HepG2 (cell line): ENCODE data around the gene EPN3. TPM values are rescaled to one million over a fixed set of nuclear protein-coding genes. Genes with fewer than 3 reads are reported as not detected.
A peak's percentile ranks its signal among the peaks of the same experiment; 100 is the strongest.

Experiments used
- CAMTA2 ChIP-seq: sonication (generic); formaldehyde crosslinking; IDR thresholded peaks from 2 replicates; pipeline ENCODE4 v1.4.0; 2020; ENCODE audit warnings: mild to moderate bottlenecking, missing genetic modification reagents, borderline replicate concordance
- CCDC6 ChIP-seq: sonication (generic); formaldehyde crosslinking; IDR thresholded peaks from 2 replicates; pipeline ENCODE4 v1.8.1; 2022; ENCODE audit warnings: mild to moderate bottlenecking, missing genetic modification reagents, moderate library complexity
- FOXA1 ChIP-seq, 2 experiments: fragments of 450-650 bp in 1 of 2; sonication (generic) in 1 of 2; formaldehyde crosslinking in 1 of 2; IDR thresholded peaks; 2 replicates each; pipeline versions ENCODE4 v1.4.0 to v1.6.1; 2016 to 2020; ENCODE audit warnings: missing genetic modification reagents in 1 of 2
- GFI1 ChIP-seq: sonication (generic); formaldehyde crosslinking; IDR thresholded peaks from 2 replicates; pipeline ENCODE4 v1.5.0; 2020; ENCODE audit warnings: missing genetic modification reagents, mild to moderate bottlenecking, borderline replicate concordance
- HMGA1 ChIP-seq: sonication (generic); formaldehyde crosslinking; conservative IDR thresholded peaks from 2 replicates; pipeline ENCODE4 v1.4.0; 2020; ENCODE audit warnings: missing genetic modification reagents
- IRF2 ChIP-seq: IDR thresholded peaks from 2 replicates; pipeline ENCODE4 v1.6.1; 2018; ENCODE audit warnings: missing genetic modification reagents, missing compliant biosample characterization
- PAWR ChIP-seq: sonication (generic); formaldehyde crosslinking; IDR thresholded peaks from 2 replicates; pipeline ENCODE4 v1.4.0; 2020; ENCODE audit warnings: missing genetic modification reagents, mild to moderate bottlenecking, borderline replicate concordance
- PPARG ChIP-seq: conservative IDR thresholded peaks from 2 replicates; pipeline ENCODE4 v1.6.1; 2016; ENCODE audit warnings: missing biosample characterization, missing genetic modification reagents
- ZNF124 ChIP-seq: sonication (generic); formaldehyde crosslinking; IDR thresholded peaks from 2 replicates; pipeline ENCODE4 v1.4.0; 2020; ENCODE audit warnings: missing genetic modification reagents
- ZNF382 ChIP-seq: sonication (generic); formaldehyde crosslinking; IDR thresholded peaks from 2 replicates; pipeline ENCODE4 v1.5.0; 2020; ENCODE audit warnings: missing genetic modification reagents, mild to moderate bottlenecking, borderline replicate concordance
- ZNF577 ChIP-seq: sonication (generic); formaldehyde crosslinking; IDR thresholded peaks from 2 replicates; pipeline ENCODE4 v1.4.0; 2020; ENCODE audit warnings: mild to moderate bottlenecking, low read depth, missing genetic modification reagents, borderline replicate concordance
- ZNF629 ChIP-seq: sonication (generic); formaldehyde crosslinking; conservative IDR thresholded peaks from 2 replicates; pipeline ENCODE4 v1.5.0; 2020; ENCODE audit warnings: missing genetic modification reagents
- ZNF737 ChIP-seq: sonication (generic); formaldehyde crosslinking; IDR thresholded peaks from 2 replicates; pipeline ENCODE4 v1.5.0; 2020; ENCODE audit warnings: missing genetic modification reagents, mild to moderate bottlenecking, borderline replicate concordance
- ZNF766 ChIP-seq: sonication (generic); formaldehyde crosslinking; IDR thresholded peaks from 2 replicates; pipeline ENCODE4 v1.5.0; 2020; ENCODE audit warnings: missing genetic modification reagents, borderline replicate concordance
- ZNF83 ChIP-seq: sonication (generic); formaldehyde crosslinking; IDR thresholded peaks from 2 replicates; pipeline ENCODE4 v1.4.0; 2020; ENCODE audit warnings: missing genetic modification reagents, mild to moderate bottlenecking, borderline replicate concordance
- polyA plus RNA-seq, 8 experiments: library from polyadenylated mRNA; depleted of rRNA in 3 of 8; stranded (reverse) in 7 of 8; unstranded in 1 of 8; fragments of >200 nt; fragmentation: Illumina TruSeq in 4 of 8; extraction: Trizol in 4 of 8; gene quantifications; 2 replicates each; pipeline versions ENCODE4 v1.2.1 to v1.2.3, GENCODE V29; 2011 to 2016; ENCODE audit warnings: low read depth in 4 of 8, missing spikeins in 1 of 8, mixed read lengths in 1 of 8; ENCODE audit not compliant: insufficient read depth in 1 of 8
- total RNA-seq, 5 experiments: library from RNA; depleted of rRNA; stranded (reverse); fragments of >200 nt; fragmentation: Illumina TruSeq; extraction: Trizol; gene quantifications; 2 replicates each; pipeline ENCODE4 v1.2.3, GENCODE V29; 2016; ENCODE audit warnings: low read depth in 1 of 5
- TF ChIP-seq, protein P1 (sequence below): IDR thresholded peaks from 2 replicates; pipeline ENCODE4 v1.6.1; 2016; ENCODE audit warnings: low read depth, control low read depth
- TF ChIP-seq, protein P2 (sequence below): sonication (generic); formaldehyde crosslinking; IDR thresholded peaks from 2 replicates; pipeline ENCODE4 v1.4.0; 2020; ENCODE audit warnings: mild to moderate bottlenecking, missing genetic modification reagents, borderline replicate concordance
- TF ChIP-seq, protein P3 (sequence below): sonication (generic); formaldehyde crosslinking; IDR thresholded peaks from 2 replicates; pipeline ENCODE4 v1.4.0; 2020; ENCODE audit warnings: low read depth, missing genetic modification reagents

EPN3 gene
- total and polyA plus RNA-seq, 2 of the 13 experiments (the other 11 are each of a cell fraction or from before 2014, with no cell fraction given), result 0.11 to 0.95 TPM

DNA sequence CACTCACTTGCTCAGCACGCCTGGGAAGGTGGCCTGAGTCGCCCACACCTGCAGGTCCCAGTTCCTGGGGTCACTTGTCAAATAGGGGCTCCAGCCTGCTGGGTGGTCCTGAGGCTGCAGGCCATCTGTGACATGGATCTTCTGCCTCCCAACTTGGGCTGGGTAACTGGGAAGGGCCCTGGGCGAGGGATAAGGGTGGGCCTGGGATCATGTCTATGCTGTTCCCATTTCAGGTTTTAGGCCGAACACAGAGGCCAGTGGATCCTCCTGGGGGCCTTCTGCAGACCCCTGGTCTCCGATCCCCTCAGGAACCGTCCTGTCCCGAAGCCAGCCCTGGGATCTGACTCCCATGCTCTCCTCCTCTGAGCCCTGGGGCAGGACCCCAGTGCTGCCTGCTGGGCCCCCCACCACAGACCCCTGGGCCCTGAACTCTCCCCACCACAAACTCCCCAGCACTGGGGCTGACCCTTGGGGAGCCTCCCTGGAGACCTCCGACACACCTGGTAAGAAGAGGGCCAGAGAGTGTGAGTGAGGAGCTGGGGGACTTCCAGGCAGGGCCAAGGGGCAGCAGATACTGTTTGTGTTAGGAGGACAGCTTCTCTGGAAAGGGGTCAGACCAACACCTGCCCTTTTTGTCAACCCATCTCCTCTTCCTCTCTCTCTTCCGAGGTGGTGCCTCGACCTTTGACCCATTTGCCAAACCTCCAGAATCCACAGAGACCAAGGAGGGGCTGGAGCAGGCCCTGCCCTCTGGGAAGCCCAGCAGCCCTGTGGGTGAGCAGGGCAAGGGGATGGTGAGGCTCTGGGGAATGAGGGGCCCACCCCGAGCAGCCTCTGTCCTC lies 8.2 kb downstream of the EPN3 start (continued):
- TF ChIP-seq, protein P1, sequence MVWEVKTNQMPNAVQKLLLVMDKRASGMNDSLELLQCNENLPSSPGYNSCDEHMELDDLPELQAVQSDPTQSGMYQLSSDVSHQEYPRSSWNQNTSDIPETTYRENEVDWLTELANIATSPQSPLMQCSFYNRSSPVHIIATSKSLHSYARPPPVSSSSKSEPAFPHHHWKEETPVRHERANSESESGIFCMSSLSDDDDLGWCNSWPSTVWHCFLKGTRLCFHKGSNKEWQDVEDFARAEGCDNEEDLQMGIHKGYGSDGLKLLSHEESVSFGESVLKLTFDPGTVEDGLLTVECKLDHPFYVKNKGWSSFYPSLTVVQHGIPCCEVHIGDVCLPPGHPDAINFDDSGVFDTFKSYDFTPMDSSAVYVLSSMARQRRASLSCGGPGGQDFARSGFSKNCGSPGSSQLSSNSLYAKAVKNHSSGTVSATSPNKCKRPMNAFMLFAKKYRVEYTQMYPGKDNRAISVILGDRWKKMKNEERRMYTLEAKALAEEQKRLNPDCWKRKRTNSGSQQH (CRISPR knock-in tag), result no peak
- TF ChIP-seq GFI1 (CRISPR knock-in tag) (no peak), ZNF577 (CRISPR knock-in tag) (no peak), PAWR (CRISPR knock-in tag) (no peak), HMGA1 (CRISPR knock-in tag) (no peak), ZNF766 (CRISPR knock-in tag) (no peak), ZNF737 (no peak), ZNF83 (CRISPR knock-in tag) (peak; percentile 64; the same call in 1 of the 2 replicates), ZNF124 (CRISPR knock-in tag) (no peak), CAMTA2 (CRISPR knock-in tag) (no peak), ZNF629 (CRISPR knock-in tag) (0 out of 2 replicates have a peak, but pooled peaks have one; percentile 25), PPARG (CRISPR knock-in tag) (0 out of 2 replicates have a peak, but pooled peaks have one; percentile 61), FOXA1 (IDR thresholded peaks at IDR 0.05) (no peak), FOXA1 (CRISPR knock-in tag; IDR thresholded peaks at IDR 0.05) (no peak), CCDC6 (CRISPR knock-in tag) (0 out of 2 replicates have a peak, but pooled peaks have one; percentile 11), IRF2 (CRISPR knock-in tag) (no peak), ZNF382 (no peak)
- TF ChIP-seq, protein P2, sequence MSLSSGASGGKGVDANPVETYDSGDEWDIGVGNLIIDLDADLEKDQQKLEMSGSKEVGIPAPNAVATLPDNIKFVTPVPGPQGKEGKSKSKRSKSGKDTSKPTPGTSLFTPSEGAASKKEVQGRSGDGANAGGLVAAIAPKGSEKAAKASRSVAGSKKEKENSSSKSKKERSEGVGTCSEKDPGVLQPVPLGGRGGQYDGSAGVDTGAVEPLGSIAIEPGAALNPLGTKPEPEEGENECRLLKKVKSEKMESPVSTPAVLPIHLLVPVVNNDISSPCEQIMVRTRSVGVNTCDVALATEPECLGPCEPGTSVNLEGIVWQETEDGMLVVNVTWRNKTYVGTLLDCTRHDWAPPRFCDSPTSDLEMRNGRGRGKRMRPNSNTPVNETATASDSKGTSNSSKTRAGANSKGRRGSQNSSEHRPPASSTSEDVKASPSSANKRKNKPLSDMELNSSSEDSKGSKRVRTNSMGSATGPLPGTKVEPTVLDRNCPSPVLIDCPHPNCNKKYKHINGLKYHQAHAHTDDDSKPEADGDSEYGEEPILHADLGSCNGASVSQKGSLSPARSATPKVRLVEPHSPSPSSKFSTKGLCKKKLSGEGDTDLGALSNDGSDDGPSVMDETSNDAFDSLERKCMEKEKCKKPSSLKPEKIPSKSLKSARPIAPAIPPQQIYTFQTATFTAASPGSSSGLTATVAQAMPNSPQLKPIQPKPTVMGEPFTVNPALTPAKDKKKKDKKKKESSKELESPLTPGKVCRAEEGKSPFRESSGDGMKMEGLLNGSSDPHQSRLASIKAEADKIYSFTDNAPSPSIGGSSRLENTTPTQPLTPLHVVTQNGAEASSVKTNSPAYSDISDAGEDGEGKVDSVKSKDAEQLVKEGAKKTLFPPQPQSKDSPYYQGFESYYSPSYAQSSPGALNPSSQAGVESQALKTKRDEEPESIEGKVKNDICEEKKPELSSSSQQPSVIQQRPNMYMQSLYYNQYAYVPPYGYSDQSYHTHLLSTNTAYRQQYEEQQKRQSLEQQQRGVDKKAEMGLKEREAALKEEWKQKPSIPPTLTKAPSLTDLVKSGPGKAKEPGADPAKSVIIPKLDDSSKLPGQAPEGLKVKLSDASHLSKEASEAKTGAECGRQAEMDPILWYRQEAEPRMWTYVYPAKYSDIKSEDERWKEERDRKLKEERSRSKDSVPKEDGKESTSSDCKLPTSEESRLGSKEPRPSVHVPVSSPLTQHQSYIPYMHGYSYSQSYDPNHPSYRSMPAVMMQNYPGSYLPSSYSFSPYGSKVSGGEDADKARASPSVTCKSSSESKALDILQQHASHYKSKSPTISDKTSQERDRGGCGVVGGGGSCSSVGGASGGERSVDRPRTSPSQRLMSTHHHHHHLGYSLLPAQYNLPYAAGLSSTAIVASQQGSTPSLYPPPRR (CRISPR knock-in tag), result no peak
- TF ChIP-seq, protein P3, sequence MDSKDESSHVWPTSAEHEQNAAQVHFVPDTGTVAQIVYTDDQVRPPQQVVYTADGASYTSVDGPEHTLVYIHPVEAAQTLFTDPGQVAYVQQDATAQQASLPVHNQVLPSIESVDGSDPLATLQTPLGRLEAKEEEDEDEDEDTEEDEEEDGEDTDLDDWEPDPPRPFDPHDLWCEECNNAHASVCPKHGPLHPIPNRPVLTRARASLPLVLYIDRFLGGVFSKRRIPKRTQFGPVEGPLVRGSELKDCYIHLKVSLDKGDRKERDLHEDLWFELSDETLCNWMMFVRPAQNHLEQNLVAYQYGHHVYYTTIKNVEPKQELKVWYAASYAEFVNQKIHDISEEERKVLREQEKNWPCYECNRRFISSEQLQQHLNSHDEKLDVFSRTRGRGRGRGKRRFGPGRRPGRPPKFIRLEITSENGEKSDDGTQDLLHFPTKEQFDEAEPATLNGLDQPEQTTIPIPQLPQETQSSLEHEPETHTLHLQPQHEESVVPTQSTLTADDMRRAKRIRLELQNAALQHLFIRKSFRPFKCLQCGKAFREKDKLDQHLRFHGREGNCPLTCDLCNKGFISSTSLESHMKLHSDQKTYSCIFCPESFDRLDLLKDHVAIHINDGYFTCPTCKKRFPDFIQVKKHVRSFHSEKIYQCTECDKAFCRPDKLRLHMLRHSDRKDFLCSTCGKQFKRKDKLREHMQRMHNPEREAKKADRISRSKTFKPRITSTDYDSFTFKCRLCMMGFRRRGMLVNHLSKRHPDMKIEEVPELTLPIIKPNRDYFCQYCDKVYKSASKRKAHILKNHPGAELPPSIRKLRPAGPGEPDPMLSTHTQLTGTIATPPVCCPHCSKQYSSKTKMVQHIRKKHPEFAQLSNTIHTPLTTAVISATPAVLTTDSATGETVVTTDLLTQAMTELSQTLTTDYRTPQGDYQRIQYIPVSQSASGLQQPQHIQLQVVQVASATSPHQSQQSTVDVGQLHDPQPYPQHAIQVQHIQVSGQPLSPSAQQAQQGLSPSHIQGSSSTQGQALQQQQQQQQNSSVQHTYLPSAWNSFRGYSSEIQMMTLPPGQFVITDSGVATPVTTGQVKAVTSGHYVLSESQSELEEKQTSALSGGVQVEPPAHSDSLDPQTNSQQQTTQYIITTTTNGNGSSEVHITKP (CRISPR knock-in tag), result no peak
